Measurements from ENCODE around the gene POMP.

POMP gene, protein sequence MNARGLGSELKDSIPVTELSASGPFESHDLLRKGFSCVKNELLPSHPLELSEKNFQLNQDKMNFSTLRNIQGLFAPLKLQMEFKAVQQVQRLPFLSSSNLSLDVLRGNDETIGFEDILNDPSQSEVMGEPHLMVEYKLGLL

GRCh38 chr13:28658796-28659620 is at the start of gene POMP:
POMP (plus strand) TSS chr13:28659130; CDS start chr13:28659185, 55 bp downstream.
- peak within 1 kb of the TSS; percentile 92 for H3K27ac ChIP-seq (ENCODE audit: low read length)
- H3K4me2 ChIP-seq (ENCODE audit: insufficient read depth, low read length), result peak within 1 kb of the TSS; percentile 61
- DNase-seq, result peak; percentile 95
- H4K20me1 ChIP-seq (ENCODE audit: insufficient read depth, low read length), result peaks cover 37% of the 10 kb centered on the region
- H3K9ac ChIP-seq (ENCODE audit: low read depth, low read length), result peak within 1 kb of the TSS; percentile 85
- TF ChIP-seq EZH2 (IDR thresholded peaks at IDR 0.05; ENCODE audit: borderline replicate concordance, low read depth, low read length, severe bottlenecking), result no peak
- TF ChIP-seq, protein P1, sequence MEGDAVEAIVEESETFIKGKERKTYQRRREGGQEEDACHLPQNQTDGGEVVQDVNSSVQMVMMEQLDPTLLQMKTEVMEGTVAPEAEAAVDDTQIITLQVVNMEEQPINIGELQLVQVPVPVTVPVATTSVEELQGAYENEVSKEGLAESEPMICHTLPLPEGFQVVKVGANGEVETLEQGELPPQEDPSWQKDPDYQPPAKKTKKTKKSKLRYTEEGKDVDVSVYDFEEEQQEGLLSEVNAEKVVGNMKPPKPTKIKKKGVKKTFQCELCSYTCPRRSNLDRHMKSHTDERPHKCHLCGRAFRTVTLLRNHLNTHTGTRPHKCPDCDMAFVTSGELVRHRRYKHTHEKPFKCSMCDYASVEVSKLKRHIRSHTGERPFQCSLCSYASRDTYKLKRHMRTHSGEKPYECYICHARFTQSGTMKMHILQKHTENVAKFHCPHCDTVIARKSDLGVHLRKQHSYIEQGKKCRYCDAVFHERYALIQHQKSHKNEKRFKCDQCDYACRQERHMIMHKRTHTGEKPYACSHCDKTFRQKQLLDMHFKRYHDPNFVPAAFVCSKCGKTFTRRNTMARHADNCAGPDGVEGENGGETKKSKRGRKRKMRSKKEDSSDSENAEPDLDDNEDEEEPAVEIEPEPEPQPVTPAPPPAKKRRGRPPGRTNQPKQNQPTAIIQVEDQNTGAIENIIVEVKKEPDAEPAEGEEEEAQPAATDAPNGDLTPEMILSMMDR (IDR thresholded peaks at IDR 0.05; ENCODE audit: borderline replicate concordance, extremely low read depth, low read length, poor library complexity, severe bottlenecking), result peak; percentile 38
- no peaks in the 10 kb centered on the region for H3K27me3 ChIP-seq (ENCODE audit: insufficient read depth, low read length, poor library complexity)
- peaks cover 59% of the 10 kb centered on the region for H3K4me1 ChIP-seq (ENCODE audit: insufficient read depth, low read length)
- H3K79me2 ChIP-seq (ENCODE audit: insufficient read depth, low read length), result peaks cover 76% of the 10 kb centered on the region
- no peaks in the 10 kb centered on the region for H3K9me3 ChIP-seq (ENCODE audit: insufficient read depth, low read length, severe bottlenecking)
- H3K36me3 ChIP-seq (ENCODE audit: insufficient read depth, low read length), result peaks cover 46% of the 10 kb centered on the region
- ATAC-seq (ENCODE audit: insufficient read depth, low read depth), result peak; percentile 92
- H3K4me3 ChIP-seq (ENCODE audit: low read depth in 1 of 2, low read length in 2 of 2), result peak within 1 kb of the TSS; percentile 71 to 86
- H2AFZ ChIP-seq (ENCODE audit: low read depth, low read length), result peak within 1 kb of the TSS; percentile 76

DNA sequence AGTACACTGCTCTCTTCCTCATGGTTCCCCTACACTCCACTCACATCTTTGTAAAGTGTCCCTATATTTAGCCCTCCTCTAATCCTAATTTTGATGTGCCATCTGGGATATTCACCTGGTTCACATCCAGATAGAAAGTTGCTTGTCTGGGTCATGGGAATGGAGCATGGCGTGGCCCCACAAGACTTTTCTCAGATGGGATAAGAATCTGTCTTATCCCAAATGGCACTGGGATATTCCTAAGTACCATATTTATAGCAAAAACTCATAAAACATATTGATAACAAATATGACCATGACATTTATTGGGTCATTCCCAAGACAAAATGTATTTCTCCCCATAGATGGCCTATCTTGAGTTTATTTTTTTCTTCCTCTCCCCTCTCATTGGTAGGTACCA is 49.5 kb upstream of the POMP start:
- ATAC-seq (ENCODE audit: insufficient read depth, low read depth) (no peak), DNase-seq (no peak)
- Histone ChIP-seq H3K4me3 (ENCODE audit: low read depth in 1 of 2, low read length in 2 of 2) (no peak overlapping the region), H3K36me3 (ENCODE audit: insufficient read depth, low read length) (no peaks in the 10 kb centered on the region), H3K4me1 (ENCODE audit: insufficient read depth, low read length) (peaks cover 21% of the 10 kb centered on the region), H2AFZ (ENCODE audit: low read depth, low read length) (no peak overlapping the region), H3K27ac (ENCODE audit: low read length) (no peak overlapping the region), H3K79me2 (ENCODE audit: insufficient read depth, low read length) (no peaks in the 10 kb centered on the region), H3K27me3 (ENCODE audit: insufficient read depth, low read length, poor library complexity) (no peaks in the 10 kb centered on the region), H4K20me1 (ENCODE audit: insufficient read depth, low read length) (no peaks in the 10 kb centered on the region), H3K9ac (ENCODE audit: low read depth, low read length) (no peak overlapping the region), H3K4me2 (ENCODE audit: insufficient read depth, low read length) (no peak overlapping the region), H3K9me3 (ENCODE audit: insufficient read depth, low read length, severe bottlenecking) (no peaks in the 10 kb centered on the region)
- TF ChIP-seq, protein P1 (IDR thresholded peaks at IDR 0.05; ENCODE audit: borderline replicate concordance, extremely low read depth, low read length, poor library complexity, severe bottlenecking), result no peak
- TF ChIP-seq EZH2 (IDR thresholded peaks at IDR 0.05; ENCODE audit: borderline replicate concordance, low read depth, low read length, severe bottlenecking), result no peak

DNA sequence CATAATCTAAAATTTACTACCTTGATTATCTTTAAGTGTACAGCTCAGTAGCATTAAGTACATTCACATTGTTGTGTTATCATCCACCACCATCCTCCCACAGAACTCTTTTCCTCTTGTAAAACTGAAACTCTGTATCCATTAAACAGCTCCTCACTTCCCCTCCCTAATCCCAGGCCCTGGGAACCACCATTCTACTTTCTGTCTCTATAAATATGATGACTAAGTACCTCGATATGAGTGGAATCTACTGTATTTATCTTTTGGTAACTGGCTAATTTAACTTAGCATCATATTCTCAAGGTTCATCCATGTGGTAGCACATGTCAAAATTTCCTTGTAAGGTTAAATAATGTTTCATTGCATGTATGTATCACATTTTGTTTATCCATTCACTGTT is 49.0 kb upstream of the POMP start:
- ATAC-seq (ENCODE audit: insufficient read depth, low read depth) (no peak), DNase-seq (no peak)
- TF ChIP-seq, protein P1 (IDR thresholded peaks at IDR 0.05; ENCODE audit: borderline replicate concordance, extremely low read depth, low read length, poor library complexity, severe bottlenecking), result no peak
- no peak for TF ChIP-seq EZH2 (IDR thresholded peaks at IDR 0.05; ENCODE audit: borderline replicate concordance, low read depth, low read length, severe bottlenecking)
- Histone ChIP-seq H3K4me2 (ENCODE audit: insufficient read depth, low read length) (no peak overlapping the region), H3K4me3 (ENCODE audit: low read depth in 1 of 2, low read length in 2 of 2) (no peak overlapping the region), H3K9me3 (ENCODE audit: insufficient read depth, low read length, severe bottlenecking) (no peaks in the 10 kb centered on the region), H3K27me3 (ENCODE audit: insufficient read depth, low read length, poor library complexity) (no peaks in the 10 kb centered on the region), H3K9ac (ENCODE audit: low read depth, low read length) (no peak overlapping the region), H3K36me3 (ENCODE audit: insufficient read depth, low read length) (no peaks in the 10 kb centered on the region), H2AFZ (ENCODE audit: low read depth, low read length) (no peak overlapping the region), H4K20me1 (ENCODE audit: insufficient read depth, low read length) (no peaks in the 10 kb centered on the region), H3K27ac (ENCODE audit: low read length) (no peak overlapping the region), H3K4me1 (ENCODE audit: insufficient read depth, low read length) (peaks cover 21% of the 10 kb centered on the region), H3K79me2 (ENCODE audit: insufficient read depth, low read length) (no peaks in the 10 kb centered on the region)

Measured in DND-41 (cell line).